Stimulated activated CD8-positive, alpha-beta memory T cell treated with anti-CD3 and anti-CD28 coated beads, Interleukin-7, amount 100 ng/mL, for 24 hours (primary cell): ENCODE measurements around the gene DNER.

Experiments used
- DNase-seq: peaks from one replicate; pipeline ENCODE4 v3.0.0-alpha.2; 2020; ENCODE audit warnings: low read depth

The DNER gene

DNA sequence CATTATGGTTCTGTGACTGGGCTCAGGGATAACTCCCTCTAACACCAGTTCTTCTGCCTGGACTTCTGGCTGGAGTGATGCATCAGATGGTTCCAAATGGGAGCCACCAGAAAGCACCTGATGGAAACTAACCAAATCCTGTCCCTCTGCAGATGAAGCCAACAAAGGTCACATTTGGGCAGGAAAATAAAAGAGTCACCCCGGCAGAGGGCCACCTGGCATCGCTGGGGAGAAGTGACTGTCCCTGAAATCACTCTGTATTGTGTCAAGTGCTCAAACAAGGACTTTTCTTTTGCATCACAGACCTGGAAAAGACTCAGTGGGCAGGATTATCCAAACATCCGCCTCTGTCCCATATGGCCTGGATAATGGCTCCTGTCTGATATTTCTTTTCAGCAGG lies 47.5 kb downstream of the DNER start:
- no peak for DNase-seq

DNA sequence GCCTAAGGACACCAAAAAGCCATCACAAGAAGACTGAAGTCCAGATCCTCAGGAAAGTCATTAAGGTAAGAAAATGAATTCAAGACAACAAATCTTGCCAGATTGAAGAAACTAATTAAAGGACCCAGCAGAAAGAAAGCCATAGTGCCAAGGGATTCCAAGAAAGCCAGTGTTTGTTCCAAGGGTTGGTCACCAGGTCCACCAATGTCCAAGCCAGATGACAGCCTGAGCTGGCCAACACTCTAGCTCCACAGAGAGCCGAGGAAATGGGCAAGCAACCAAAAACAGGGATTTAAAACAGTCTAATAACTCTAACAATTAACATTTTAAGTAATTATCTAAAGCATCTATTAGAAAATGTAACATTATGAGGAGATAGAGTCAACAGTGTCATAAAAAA lies 49.2 kb downstream of the DNER start:
- no peak for DNase-seq

DNA sequence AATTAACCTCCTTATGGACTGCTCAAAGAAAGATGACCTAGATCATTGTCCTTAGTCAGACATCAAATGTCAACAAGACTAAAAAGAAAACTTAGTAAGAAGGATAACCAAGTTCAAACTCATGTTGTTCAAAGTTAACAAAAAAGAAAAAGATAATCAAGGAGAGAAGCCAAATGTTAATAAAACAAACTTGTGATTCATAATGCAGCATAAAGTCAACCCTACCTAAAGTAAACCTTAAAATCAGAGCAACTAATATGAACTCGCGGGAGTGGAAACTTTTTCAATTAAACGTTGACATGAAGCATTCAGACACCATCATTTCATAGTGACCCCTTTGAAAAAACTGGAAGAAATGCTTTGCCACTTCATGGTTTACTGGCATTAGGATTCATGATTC lies 52.9 kb downstream of the DNER start:
- no peak for DNase-seq

DNA sequence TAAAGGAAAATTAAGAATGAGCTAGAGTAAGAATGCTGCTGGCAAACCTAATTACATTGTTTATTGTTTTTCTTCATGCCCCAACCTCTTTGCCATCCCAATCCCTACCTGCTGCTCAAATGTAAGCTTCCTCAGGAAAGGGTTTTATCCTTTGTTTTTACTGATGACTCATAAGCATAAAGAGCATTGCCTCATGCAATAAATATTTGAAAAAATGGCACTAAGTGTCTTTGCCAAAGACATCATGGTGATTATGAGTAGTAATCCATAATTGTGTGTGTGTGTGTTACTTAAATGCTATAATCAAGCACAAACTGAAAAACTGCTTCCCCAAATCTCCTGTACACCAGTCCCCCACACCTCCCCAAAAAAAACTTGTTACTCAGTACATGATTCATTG lies 53.4 kb downstream of the DNER start:
- no peak for DNase-seq

DNA sequence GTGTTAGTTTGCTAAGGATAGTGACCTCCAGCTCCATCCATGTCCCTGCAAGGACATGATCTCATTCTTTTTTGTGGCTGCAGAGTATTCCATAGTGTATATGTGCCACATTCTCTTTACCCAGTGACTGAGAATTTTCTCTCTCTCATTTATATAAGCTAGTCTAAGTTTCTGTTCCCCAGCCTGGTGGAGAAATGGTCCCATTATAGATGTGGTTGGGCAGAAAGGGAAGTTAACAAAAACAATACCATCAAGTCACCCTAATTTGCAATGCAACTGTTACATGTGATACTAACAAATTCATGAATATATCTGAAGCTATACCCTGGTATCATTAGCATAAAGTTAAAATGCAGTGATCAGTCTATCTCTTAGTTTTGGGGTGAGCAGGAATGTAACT lies 54.0 kb downstream of the DNER start:
- no peak for DNase-seq

DNA sequence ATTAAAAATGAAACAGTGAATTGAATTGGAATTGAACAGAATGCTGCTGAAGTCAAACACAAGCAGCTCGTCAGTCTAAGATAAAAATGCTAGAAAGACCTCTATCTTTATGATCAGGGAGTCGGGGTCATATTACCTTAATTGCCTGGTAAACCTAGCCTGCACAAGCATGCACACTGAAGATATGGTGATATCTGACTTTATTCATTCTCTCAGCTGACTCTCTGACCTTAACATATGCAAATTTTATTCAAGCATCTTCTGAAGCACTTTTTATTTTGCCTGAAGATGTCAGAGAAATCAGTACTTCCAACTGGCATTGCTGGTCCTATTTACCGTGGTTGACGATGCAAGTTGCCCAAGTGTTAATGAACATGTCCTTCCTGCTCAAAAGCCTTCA lies 56.4 kb downstream of the DNER start:
- DNase-seq, result no peak

DNA sequence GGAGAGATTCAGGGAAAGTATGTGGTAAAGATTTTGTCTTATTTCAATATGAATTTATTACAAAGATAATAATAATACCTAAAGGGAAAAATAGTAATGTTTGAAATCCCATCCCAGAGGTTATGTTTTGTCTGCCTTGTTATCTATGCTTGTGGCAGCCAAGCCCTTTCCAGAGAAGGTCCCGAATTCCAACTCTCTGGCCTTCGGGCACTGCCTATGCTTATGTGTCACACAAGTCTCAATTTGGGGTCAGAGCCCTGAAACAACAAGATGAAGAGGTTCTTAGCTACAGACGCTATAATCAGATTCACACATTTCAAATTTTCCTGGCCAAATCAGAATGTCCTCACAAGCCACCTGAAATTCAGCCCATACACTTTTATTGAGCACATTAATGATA lies 59.9 kb downstream of the DNER start:
- DNase-seq, result no peak

DNA sequence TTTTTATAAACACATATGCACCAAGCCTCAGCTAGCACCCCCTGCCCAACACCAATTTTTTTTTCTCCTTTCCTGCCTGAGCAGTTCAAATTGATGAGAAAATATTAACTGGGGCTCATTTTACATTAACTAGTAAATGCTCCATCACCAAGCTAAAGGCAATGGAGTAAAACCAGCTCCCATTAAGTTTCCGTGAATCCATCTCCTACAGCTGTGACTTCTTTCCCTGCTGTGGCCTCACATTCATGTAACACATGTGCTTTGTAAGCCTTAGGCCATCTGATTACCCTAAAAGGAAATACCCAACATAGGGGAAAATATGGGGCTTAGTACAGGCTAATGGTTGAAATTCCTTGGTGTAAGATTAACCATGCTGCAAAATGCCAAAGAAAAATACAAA lies 60.8 kb downstream of the DNER start:
- DNase-seq, result no peak

DNA sequence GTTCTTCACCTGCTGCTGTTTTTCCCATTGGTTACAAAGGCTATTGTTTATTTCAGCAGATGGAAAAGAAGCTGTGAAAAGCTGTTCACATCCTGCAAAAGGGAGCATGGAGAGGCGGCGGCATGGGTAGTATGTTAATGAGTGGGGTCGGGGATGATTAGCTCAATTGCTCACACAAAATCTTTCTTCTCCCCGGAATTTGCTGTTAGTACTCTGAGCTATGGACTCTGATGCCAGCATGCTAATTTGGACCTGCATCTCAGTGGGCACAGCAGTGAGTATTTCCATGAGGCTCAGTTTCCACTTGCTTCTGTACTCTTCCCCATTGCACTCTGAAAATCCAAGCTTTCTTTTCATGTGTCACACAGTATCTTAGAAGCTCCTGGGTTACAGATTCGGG lies 61.6 kb downstream of the DNER start:
- DNase-seq, result no peak

DNA sequence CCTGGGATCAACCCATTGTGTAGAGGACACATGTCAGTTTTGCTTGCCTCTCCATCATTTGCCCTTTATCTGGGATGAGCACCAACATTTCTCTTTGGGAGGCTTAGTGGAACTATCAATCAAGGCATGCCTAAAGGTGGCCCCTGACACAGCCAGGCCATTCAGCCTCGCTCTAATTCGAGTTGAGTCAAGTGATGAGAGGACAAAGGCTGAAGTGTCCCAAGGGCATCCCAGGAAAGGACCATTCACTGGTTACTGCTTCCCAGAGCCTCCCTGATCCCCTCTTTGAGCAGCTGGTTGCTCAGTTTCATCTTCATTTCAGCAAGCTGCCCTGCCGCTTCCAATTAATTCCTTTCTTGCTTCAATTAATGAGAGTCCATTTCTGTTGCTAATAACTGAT lies 63.5 kb downstream of the DNER start:
- no peak for DNase-seq

DNA sequence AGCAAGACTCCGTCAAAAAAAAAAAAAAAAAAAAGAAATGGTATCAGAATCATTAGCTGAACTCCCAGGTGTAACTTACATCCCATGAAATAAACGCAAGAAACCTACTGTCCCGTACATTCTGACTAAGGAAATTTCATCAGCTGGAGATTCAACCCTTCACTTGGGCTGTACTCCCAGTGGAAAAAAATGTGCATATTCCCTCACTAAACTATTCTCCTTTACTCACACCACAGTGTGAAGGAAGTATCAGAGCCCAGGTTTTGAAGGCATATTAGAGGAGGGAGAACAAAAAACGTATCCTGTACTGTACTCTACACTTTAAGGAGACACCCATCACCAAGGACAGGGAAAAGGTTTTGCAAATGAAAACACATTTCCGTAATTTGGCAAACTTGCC lies 64.3 kb downstream of the DNER start:
- DNase-seq, result no peak

DNA sequence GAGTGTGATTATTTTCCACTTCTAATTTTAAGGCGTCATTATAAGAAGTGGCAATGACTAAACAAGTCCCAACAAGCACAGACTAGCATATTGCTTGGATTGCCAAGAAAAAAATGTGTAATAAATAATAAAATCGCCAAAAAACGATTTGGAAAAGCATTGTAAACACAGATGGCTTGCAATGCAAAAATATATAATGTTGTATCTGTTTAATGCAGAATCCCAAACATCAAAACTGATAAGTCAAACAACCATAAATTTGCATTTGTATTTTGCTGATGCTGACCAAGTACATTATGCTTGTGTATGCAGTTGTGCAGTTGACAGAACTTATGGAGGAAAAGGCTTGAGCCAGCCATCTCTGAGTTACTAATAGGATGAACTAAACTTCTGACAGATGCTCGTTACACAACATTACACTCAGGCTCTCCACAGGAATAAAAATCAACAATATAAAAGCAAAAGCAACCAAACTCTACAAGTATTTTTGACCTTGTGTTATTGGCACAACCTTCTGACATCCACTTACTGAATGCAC lies 68.1 kb downstream of the DNER start:
- DNase-seq, result no peak

DNA sequence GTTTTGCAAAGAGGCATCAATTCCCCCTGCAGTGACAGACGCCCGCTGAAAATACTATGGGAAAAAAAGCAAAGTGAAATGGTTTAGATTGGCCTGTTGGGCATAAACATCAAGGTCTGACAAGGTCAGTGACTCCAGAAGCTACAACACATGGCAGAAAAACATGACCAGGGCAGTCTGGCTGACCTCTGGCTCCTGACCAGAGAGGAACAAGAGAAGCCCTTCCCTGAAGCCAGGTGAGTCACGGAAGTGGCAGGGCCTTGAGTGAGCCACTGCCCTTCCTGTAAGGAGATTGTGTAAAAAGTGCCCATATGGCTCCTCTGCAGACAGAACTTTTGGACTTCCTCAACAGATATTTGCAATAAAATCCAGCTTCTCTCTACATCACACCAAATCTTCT lies 72.0 kb downstream of the DNER start:
- DNase-seq, result no peak

DNA sequence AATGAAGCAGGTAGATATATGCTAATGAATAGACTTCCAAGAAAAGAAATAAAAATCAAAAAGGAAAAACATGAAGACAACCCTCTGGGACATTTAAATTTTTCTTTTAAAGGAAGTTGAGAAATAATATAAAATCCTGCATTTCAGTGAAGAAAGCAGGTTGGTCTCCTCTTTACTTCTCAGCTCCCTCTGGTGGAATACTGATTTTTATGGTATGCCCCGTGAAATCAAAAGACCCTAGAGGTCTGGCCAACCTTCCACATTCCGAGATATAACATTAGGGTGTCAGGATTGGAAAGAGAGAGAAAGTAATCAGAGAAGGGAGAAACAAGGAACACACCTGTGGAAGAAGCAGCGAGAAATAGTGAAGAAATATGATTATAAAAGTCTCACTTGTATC lies 72.7 kb downstream of the DNER start:
- no peak for DNase-seq

DNA sequence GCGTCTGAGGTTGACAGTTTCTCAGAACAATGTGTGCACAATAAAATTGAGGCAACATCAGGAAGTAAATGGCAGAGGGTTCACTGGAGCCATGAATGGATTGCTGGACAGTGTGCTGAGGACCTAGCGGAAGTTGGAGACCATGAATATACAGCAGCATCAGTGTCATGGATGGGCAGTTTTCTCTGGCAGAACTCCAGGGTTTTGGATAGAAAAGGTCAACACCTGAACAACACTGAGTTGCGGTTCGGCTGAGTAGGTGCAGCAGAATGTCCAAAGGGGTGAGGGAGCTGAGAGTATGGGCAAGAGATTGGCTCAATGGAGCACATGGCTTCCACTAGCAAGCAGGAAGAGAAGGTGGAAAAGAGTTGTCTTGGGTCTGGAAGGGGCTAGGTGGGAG lies 73.7 kb downstream of the DNER start:
- no peak for DNase-seq

DNA sequence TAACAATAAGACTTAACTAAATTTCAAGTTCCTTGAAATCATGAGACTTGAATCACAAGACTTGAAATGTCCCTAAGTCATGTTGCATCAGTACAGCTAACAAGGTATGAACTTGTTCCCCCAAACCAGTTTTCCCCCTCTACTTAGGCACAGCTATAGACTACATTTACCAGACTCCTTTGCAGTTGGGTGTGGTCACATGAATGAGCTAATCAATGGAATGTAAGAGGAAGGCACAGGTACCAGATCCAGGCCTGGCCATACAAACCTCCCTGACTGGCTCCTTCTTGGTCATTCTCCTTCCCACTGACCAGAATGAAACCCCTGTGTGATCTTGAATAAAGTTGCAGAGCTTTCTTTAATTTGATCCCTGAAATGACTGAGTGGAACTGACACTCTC lies 77.8 kb downstream of the DNER start:
- DNase-seq, result no peak

DNA sequence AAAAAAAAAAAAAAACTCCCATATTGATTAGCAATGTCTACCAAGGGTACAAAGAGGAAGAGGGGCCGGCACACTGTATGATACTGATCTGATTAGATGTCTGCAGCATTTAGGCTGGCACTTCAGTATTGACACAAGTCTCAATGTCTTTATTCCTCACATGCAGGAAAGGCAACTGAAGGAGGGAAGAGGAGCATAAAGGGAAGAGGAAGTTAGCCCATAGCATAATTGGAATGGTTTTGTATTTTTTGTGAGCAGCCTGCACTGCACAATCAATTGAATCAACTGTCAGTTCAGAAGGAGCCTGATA lies 79.0 kb downstream of the DNER start:
- no peak for DNase-seq

DNA sequence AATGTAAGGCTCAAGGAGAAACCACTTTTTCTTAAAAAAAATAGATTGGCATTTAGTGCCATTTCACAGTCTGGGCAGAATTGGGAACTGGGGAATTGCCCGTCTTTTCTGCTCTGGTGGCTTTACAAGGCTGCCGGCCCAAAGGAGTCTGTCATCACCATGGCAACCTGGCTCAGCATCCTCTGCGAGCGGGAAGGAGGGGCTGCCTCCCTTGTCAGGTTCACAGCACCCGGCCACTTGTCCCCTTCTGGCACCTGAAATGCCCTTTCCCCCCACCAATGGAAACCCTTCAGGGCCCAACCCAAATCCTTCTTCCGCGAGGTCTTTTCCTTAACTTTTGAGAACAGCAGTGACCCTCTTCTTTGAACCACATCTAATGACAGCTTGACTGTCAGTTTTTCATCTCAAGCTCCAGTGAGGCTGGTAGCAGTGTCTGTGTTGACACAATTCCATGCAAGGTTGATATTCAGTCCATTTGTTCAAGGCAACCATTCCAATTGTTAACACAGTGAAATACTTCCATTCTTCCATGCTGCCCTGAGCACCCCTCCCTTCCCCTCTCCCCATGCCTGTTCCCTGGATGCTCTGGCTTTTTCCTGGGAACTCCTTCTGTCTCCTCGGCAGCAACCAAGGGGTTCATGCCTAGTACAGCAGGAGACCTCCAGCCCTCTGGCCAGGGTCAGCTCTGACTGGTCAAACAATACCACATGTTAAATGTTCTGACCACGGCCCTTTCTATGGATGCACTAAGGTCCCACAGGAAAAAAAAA lies 79.6 kb downstream of the DNER start:
- no peak for DNase-seq

DNA sequence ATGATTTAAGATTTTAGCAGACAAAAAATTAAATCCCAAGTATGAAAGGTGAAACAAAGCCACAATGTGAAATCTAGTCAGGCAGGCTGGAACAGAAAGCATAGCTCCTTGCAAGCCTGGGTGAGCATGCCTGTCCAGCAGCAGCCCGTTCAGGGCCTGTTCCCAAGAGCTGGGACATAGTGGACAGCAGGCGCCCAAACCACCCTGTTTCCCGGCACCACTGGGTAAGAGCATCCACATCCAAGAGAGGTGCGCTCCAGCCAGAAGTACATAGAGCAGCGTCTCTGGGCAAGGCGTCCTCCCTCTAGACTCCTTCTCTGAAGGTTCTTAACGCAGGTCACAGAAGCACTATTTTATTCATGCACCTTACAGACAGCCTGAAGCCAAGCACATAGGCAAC lies 80.8 kb downstream of the DNER start:
- no peak for DNase-seq

DNA sequence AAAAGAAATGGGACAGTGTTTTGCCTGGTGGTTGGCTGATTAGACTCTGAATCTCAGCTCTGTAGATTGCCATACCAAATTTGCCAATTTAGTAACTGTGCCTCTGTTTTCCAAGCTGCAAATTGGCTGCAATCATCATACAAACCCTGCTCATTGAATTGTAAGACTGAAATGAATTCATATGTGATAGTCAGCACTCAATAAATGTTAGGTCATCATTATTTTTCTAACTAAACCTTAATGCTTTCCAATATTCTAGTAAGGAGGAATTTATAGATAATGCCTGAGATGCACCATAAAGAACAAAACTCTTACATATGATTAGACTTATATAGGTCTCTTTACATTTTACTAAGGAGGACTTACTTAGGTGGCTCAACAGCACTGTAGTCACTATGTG lies 85.3 kb downstream of the DNER start:
- no peak for DNase-seq

DNA sequence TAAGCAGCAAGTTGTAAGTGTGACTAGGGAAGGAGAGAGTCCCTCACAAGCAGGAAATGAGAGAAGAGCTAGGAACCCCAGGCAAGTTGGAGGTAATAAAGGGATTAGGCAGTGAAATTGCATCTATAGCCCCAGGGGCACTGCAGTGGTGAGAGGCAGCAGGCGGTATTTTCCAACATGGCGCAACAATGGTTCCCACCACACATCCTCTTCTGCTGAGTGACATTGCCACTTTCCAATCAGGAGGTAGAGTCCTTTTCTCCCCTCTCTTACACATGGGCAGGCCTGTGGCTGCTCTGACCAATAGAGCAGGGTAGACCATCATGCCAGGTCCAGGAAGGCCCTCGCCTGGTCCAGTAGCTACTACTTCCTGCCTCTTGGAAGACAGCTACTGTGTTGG lies 86.6 kb downstream of the DNER start:
- DNase-seq, result no peak

DNA sequence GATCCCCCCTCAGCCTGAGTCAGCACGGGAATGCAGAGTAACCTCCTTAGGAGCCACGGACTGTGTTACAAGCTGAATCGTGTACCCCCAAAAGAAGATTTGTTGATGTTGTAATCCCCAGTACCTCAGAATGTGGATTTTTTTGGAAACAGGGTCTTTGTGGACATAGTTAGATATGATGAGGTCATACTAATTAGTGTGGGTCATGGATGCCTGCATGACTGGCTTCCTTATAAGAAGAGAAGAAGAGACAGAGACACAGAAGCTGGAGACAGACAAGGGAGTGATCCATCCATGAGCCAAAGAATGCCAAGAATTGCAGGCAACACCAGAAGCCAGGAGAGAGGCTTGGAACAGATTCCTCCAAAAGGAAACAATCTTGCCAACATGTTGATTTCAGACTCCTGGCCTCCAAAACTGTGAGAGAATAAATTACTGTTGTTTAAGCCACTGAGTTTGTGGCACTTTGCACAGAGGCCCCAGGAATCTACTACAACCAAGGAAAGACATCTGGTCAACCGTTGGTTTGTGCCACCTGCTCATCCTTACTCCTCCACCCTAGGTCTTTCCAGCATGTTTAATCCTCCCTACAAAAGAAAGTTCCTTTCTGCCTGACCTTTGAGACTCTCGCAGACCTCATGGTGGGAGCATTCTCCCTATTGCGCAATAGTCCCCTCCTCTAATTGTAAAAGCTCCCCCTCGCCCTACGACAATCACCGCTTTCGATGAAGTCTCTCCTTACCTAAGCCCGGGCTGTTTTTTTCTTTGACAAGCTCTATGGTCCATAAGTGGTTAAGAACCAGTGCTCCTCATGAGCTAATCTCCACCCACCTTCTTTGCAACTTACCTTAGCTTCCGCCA lies 91.6 kb downstream of the DNER start:
- no peak for DNase-seq

DNA sequence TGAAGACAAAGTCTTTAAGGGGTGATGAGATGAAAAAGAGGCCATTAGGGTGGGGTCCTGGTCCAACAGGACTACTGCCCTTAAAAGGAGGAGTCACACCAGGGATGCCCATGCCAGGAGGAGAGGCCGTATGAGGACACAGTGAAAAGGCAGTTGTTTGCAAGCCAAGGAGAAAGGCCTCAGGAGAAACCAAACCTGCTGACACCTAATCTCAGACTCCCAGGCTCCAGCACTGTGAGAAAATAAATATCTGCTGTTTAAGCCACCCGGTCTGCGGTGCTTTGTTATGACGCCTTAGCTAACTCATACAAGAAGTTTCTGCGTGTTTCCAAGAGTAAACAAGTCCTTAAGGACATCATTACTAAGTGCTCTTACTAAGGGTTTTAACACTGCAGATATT lies 93.6 kb downstream of the DNER start:
- DNase-seq, result no peak

DNA sequence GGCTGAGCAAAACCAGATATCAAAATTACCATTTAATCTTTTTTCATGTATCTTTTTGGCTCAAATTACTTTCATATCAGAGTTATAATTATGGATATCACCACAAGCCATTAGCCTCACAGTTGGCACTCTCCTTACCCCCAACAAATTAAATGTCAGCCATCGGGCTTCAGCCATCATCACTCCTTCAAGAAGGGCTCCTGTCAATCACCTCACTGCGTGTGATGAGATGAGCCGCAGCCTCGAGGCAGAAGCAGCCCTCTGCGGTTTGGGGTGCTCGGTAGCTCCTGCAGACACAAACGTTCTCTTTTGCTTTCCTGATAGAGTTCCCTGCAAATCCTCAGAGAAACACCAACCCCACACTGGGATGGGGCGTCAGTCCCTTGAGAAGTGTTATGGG lies 94.1 kb downstream of the DNER start:
- DNase-seq, result no peak
